Activated gamma-delta T cell (primary cell): ENCODE results near the gene PPP1R12B.
"Not testable (repeated sequence)": the region's sequence is repeated elsewhere in the genome, so short reads cannot be mapped to it uniquely, and the experiment has no call there.

ENCODE experiments used
- DNase-seq: peaks from one replicate; lab custom pipeline; 2025; lab: John Stamatoyannopoulos, UW

Gene PPP1R12B

GRCh38 chr1:202630096-202630495, 281.6 kb downstream of the PPP1R12B start:
- DNase-seq, result not testable (repeated sequence)

- DNase-seq, result no peak
Observed at GRCh38 chr1:202630541-202630940, 282.0 kb downstream of the PPP1R12B start.

- no peak for DNase-seq
Observed at GRCh38 chr1:202631076-202631923, 282.8 kb downstream of the PPP1R12B start.

- no peak for DNase-seq
Observed at GRCh38 chr1:202632241-202632640, 283.7 kb downstream of the PPP1R12B start.

GRCh38 chr1:202636171-202636570, 287.7 kb downstream of the PPP1R12B start:
- not testable (repeated sequence) for DNase-seq

- not testable (repeated sequence) for DNase-seq
Observed at GRCh38 chr1:202637321-202638018, 289.0 kb downstream of the PPP1R12B start.

- DNase-seq, result no peak
Observed at GRCh38 chr1:202638019-202638700, 289.7 kb downstream of the PPP1R12B start.

- DNase-seq, result not testable (repeated sequence)
Observed at GRCh38 chr1:202638701-202639305, 290.3 kb downstream of the PPP1R12B start.

GRCh38 chr1:202639500-202639899, 291.0 kb downstream of the PPP1R12B start:
- no peak for DNase-seq

GRCh38 chr1:202642212-202642611, 293.7 kb downstream of the PPP1R12B start:
- DNase-seq, result no peak
